ENCODE data around the gene ZBED4. TPM values are rescaled to one million over a fixed set of nuclear protein-coding genes. Genes with fewer than 3 reads are reported as not detected.

The ZBED4 gene

DNA sequence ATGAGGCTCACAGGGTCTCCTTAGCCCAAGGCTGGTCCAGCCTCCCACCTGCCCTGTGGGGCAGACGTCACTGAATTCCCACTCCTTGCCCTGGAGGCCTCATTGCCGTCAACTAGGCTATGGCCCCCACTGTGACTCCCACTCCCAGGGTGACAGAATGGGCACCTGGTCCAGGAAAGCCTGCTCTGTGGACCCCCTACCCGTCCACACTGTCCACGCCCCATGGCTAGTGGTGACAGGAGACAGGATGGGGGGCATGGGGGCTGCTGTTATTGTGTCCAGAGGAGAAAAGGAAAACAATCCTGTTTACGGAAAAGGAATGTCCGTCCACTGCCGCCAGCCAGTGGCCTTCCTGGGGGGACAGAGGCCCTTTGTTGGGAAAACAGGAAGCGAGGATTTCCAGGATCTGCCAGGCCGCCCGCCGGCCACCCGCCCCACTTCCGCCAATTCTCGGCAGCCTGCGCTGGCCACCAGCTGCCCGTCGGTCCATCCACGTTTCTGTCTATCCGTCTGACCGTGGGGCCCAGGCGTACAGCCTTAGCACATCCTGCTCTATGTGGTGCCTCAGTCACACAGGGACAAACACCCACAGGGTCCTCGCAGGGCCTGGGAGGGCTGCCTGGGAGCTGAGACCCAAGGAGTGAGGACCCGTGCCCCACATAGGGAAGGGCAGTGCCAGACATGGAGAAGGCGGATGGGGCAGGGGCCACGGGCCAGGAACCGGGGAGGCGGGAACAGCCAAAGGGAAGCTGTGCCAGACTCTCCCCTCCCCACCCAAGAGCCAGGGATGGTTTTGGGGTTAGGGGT lies 84.3 kb downstream of the ZBED4 start:
- Histone ChIP-seq H2BK12ac (ENCODE audit: low read length) (peak overlapping the region; percentile 98), H3K9ac (ENCODE audit: low read depth, low read length, poor library complexity) (peak overlapping the region; percentile 78), H4K8ac (ENCODE audit: low read depth, low read length) (no peak overlapping the region), H3K23ac (ENCODE audit: low read depth, low read length, poor library complexity) (peak overlapping the region; percentile 83), H4K91ac (ENCODE audit: low read depth, low read length, poor library complexity) (peak overlapping the region; percentile 85), H3K4me1 (ENCODE audit: control insufficient read depth in 2 of 2, insufficient read depth in 1 of 2, low read depth in 1 of 2, low read length in 2 of 2) (peaks cover 5 to 17% of the 10 kb centered on the region in 2 donors), H3K14ac (ENCODE audit: low read length) (peak overlapping the region; percentile 94), H3K27ac (replicated peaks; ENCODE audit: low read length) (no peak overlapping the region), H3K4me2 (ENCODE audit: insufficient read depth, low read length, poor library complexity, severe bottlenecking) (no peak overlapping the region), H3K36me3 (replicated peaks in 1 of 2; ENCODE audit: control insufficient read depth in 2 of 2, insufficient read depth in 2 of 2, low read length in 2 of 2) (no peaks in the 10 kb centered on the region), H3K9me3 (replicated peaks in 1 of 2; ENCODE audit: control insufficient read depth in 2 of 2, insufficient read depth in 1 of 2, low read depth in 1 of 2, low read length in 2 of 2) (no peaks in the 10 kb centered on the region), H3K4me3 (ENCODE audit: low read length in 2 of 2) (no peak overlapping the region), H2BK5ac (ENCODE audit: low read length) (peak overlapping the region; percentile 42), H3K18ac (ENCODE audit: low read length) (peak overlapping the region; percentile 94), H2BK120ac (ENCODE audit: low read depth, low read length) (no peak overlapping the region), H3K4ac (ENCODE audit: low read length) (peak overlapping the region; percentile 76), H2AK5ac (ENCODE audit: low read depth, low read length) (peak overlapping the region; percentile 98), H2AFZ (ENCODE audit: low read length) (peak overlapping the region; percentile 78), H3K27me3 (ENCODE audit: control insufficient read depth in 3 of 3, insufficient read depth in 3 of 3, low read depth in 1 of 3, low read length in 3 of 3) (peaks cover 0 to 6% (median 0%) of the 10 kb centered on the region in 3 experiments), H3K79me1 (ENCODE audit: low read depth, low read length) (no peaks in the 10 kb centered on the region), H2BK15ac (ENCODE audit: low read length) (peak overlapping the region; percentile 92)
- no CpG with 5 or more reads among the region's 27 CpGs for WGBS, 2 donors (ENCODE audit: extremely low coverage in 2 of 2, insufficient read length in 2 of 2, insufficient replicate concordance in 1 of 2)
- no peak for DNase-seq (ENCODE audit: low spot score)

- peak overlapping the region; percentile 98 for H2AK5ac ChIP-seq (ENCODE audit: low read depth, low read length)
- H3K4ac ChIP-seq (ENCODE audit: low read length): peak overlapping the region; percentile 76
- WGBS, 2 donors (ENCODE audit: extremely low coverage in 2 of 2, insufficient read length in 2 of 2, insufficient replicate concordance in 1 of 2): no CpG with 5 or more reads among the region's 19 CpGs
- no peaks in the 10 kb centered on the region for H3K79me1 ChIP-seq (ENCODE audit: low read depth, low read length)
- H3K9ac ChIP-seq (ENCODE audit: low read depth, low read length, poor library complexity): no peak overlapping the region
- peak overlapping the region; percentile 100 for H2BK12ac ChIP-seq (ENCODE audit: low read length)
- H3K4me2 ChIP-seq (ENCODE audit: insufficient read depth, low read length, poor library complexity, severe bottlenecking): no peak overlapping the region
- H3K4me3 ChIP-seq (ENCODE audit: low read length in 2 of 2): peak overlapping the region in 1 of 2 donors; percentile 33
- DNase-seq (ENCODE audit: low spot score): no peak
- no peaks in the 10 kb centered on the region for H3K9me3 ChIP-seq (replicated peaks in 1 of 2; ENCODE audit: control insufficient read depth in 2 of 2, insufficient read depth in 1 of 2, low read depth in 1 of 2, low read length in 2 of 2)
- H2AFZ ChIP-seq (ENCODE audit: low read length): no peak overlapping the region
- peak overlapping the region; percentile 78 for H2BK15ac ChIP-seq (ENCODE audit: low read length)
- H3K4me1 ChIP-seq (ENCODE audit: control insufficient read depth in 2 of 2, insufficient read depth in 1 of 2, low read depth in 1 of 2, low read length in 2 of 2): peaks cover 5 to 12% of the 10 kb centered on the region in 2 donors
- no peaks in the 10 kb centered on the region for H3K36me3 ChIP-seq (replicated peaks in 1 of 2; ENCODE audit: control insufficient read depth in 2 of 2, insufficient read depth in 2 of 2, low read length in 2 of 2)
- H3K27me3 ChIP-seq (ENCODE audit: control insufficient read depth in 3 of 3, insufficient read depth in 3 of 3, low read depth in 1 of 3, low read length in 3 of 3): peaks cover 0 to 6% (median 0%) of the 10 kb centered on the region in 3 experiments
- no peak overlapping the region for H4K8ac ChIP-seq (ENCODE audit: low read depth, low read length)
- peak overlapping the region; percentile 83 for H3K23ac ChIP-seq (ENCODE audit: low read depth, low read length, poor library complexity)
- H2BK120ac ChIP-seq (ENCODE audit: low read depth, low read length): no peak overlapping the region
- peak overlapping the region; percentile 94 for H3K18ac ChIP-seq (ENCODE audit: low read length)
- H2BK5ac ChIP-seq (ENCODE audit: low read length): no peak overlapping the region
- H3K14ac ChIP-seq (ENCODE audit: low read length): peak overlapping the region; percentile 94
- peak overlapping the region; percentile 85 for H4K91ac ChIP-seq (ENCODE audit: low read depth, low read length, poor library complexity)
- no peak overlapping the region for H3K27ac ChIP-seq (replicated peaks; ENCODE audit: low read length)
Measured at GRCh38 chr22:49938565-49939136, 85.0 kb downstream of the ZBED4 start.

Small RNAs within 50 kb of the gene (small RNA-seq; reads per million reads assigned to genes)
- gene AL117328.1 (ENCODE audit: insufficient read depth) (not detected), gene RF00017 (ENCODE audit: insufficient read depth) (not detected)

Measured in neuronal stem cell (in vitro differentiated cells).